Activated CD8-positive, alpha-beta memory T cell treated with anti-CD3 and anti-CD28 coated beads for 24 hours (primary cell): Measurements from ENCODE around the gene ARID3A.
"Not testable (repeated sequence)": the region's sequence is repeated elsewhere in the genome, so short reads cannot be mapped to it uniquely, and the experiment has no call there.

Source experiments
- DNase-seq: peaks from one replicate; pipeline ENCODE4 v3.0.0-alpha.2; 2020

Gene ARID3A, protein sequence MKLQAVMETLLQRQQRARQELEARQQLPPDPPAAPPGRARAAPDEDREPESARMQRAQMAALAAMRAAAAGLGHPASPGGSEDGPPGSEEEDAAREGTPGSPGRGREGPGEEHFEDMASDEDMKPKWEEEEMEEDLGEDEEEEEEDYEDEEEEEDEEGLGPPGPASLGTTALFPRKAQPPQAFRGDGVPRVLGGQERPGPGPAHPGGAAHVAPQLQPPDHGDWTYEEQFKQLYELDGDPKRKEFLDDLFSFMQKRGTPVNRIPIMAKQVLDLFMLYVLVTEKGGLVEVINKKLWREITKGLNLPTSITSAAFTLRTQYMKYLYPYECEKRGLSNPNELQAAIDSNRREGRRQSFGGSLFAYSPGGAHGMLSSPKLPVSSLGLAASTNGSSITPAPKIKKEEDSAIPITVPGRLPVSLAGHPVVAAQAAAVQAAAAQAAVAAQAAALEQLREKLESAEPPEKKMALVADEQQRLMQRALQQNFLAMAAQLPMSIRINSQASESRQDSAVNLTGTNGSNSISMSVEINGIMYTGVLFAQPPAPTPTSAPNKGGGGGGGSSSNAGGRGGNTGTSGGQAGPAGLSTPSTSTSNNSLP

DNA sequence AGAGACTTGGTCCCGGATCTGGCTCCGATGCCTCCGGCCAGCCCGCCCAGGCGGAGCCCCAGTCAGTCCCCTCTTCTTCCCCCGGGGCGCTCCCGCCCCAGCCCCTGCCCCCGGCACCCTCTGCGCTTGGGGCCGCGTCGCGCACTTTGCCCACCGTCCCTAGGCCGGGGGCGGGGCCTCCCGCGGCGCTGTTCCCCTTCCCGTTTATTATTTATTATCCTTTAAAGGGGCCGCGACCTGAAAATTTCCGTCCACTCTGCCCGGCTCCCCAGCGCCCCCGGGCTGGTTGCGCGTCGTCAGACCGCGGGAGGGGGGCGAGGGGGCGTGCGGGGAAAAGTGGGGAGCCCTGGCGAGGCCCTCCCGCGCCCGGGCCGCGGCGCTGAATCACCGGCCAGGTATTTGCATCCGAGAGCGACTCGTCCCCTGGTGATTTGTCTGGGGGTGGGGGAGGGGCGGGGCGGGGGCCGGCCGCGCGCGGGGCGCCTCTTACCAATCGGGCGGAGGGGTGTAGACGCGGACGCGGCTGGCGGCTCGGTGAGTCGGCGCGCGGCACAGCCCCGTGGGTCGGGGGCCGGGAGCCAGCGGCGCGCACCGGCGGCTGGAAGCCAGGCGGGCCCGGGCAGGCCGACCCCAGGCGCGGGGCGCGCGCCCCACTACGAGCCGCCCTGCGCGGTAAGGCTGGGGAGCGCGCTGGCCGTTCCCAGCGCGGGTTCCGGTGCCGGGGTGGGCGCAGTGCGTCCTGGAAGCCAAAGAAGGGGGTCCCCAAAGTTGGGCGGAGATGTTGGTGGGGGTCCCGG is at the start of gene ARID3A:
ARID3A (plus strand) TSS at position 510 of the 797 bp plus-strand sequence. CDS start 3,494 bp downstream, outside the sequence.
- peak; percentile 94 for DNase-seq

DNA sequence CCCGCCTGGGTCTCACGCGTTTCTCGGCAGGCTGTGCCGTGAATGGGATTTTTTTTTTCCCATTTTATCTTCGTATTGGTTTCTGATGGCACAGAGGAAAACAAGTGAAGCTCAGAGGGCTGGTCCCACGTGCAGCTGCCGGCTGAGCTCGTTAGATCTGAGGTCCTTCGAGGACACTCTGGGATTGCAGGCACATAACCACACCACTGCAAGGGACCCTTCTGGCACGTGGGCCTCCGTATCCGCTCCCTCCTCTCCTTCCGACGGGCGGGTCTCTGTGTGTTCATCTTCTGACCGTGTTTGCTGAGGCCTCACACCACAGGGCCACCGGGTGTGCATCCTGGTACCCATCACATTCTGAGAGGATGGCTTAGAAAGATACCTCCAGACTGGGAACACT is 49.7 kb upstream of the ARID3A start:
- DNase-seq, result no peak

DNA sequence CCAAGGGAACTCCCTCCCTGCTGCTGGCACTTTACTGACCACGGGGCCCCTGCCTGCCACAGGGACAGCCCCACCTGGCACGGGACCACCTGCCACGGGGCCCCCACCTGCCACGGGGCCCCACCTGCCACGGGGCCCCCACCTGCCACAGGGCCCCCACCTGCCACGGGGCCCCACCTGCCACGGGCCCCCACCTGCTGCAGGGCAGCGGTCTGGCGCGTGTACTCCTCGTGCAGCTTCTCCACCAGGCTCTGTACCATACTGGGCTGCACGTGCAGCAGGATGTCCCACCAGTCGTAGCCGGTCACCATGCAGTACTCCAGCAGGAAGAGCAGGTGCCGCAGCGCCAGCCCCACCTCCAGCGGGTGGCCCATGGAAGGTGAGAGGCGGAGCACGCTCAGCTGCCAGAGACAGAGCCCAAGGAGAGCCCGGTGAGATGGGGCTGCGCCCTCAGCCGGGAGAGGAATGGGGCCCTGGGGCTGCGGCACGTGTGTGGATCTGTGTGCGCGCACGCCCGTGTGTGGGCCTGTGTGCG is 49.0 kb upstream of the ARID3A start:
- no peak for DNase-seq

DNA sequence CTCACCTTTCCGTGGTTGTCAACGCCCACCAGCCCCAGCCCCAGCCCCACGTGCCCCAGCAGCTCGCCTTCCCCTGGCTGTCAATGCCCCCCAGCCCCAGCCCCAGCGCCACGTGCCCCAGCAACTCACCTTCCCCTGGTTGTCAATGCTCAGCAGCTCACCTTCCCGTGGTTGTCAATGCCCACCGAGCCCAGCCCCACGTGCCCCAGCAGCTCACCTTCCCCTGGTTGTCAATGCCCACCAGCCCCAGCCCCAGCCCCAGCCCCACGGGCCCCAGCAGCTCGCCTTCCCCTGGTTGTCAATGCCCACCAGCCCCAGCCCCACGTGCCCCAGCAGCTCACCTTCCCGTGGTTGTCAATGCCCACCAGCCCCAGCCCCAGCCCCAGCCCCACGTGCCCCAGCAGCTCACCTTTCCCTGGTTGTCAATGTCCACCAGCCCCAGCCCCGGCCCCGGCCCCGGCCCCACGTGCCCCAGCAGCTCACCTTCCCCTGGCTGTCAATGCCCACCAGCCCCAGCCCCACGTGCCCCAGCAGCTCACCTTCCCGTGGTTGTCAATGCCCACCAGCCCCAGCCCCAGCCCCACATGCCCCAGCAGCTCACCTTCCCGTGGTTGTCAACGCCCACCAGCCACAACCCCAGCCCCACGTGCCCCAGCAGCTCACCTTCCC is 47.7 kb upstream of the ARID3A start:
- DNase-seq, result not testable (repeated sequence)

DNA sequence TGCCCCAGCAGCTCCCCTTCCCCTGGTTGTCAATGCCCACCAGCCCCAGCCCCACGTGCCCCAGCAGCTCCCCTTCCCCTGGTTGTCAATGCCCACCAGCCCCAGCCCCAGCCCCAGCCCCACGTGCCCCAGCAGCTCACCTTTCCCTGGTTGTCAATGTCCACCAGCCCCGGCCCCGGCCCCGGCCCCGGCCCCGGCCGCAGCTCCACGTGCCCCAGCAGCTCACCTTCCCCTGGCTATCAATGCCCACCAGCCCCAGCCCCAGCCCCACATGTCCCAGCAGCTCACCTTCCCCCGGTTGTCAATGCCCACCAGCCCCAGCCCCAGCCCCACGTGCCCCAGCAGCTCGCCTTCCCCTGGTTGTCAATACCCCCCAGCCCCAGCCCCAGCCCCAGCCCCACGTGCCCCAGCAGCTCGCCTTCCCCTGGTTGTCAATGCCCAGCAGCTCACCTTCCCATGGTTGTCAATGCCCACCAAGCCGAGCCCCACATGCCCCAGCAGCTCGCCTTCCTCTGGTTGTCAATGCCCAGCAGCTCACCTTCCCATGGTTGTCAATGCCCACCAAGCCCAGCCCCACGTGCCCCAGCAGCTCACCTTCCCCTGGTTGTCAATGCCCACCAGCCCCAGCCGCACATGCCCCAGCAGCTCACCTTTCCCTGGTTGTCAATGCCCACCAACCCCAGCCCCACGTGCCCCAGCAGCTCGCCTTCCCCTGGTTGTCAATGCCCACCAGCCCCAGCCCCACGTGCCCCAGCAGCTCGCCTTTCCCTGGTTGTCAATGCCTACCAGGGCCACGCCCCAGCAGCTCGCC is 46.9 kb upstream of the ARID3A start:
- not testable (repeated sequence) for DNase-seq

DNA sequence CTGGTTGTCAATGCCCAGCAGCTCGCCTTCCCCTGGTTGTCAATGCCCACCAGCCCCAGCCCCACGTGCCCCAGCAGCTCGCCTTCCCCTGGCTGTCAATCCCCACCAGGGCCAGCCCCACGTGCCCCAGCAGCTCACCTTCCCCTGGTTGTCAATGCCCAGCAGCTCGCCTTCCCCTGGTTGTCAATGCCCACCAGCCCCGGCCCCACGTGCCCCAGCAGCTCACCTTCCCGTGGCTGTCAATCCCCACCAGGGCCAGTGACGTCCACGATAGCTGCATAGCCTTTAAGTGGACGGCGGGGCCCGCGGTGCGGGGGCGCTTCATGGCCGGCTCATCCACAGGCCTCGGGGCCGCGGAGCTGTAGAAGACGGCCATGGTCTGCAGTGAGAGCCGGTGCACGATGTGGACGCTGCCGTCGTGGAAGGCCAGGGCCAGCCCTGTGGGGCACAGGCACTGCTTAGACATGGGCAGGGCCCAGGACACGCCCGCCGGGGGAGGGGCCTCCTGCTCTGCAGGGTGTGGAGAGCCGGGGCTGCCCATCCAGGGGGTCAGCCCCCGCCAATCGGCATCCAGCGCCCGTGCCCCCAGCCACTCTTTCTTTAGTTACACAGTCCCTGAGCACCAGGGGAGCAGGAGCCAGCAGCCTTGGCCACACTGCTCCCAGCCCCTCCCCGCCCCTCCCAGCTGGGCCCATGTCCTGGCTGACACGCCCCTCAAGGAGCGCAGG is 46.0 kb upstream of the ARID3A start:
- no peak for DNase-seq

DNA sequence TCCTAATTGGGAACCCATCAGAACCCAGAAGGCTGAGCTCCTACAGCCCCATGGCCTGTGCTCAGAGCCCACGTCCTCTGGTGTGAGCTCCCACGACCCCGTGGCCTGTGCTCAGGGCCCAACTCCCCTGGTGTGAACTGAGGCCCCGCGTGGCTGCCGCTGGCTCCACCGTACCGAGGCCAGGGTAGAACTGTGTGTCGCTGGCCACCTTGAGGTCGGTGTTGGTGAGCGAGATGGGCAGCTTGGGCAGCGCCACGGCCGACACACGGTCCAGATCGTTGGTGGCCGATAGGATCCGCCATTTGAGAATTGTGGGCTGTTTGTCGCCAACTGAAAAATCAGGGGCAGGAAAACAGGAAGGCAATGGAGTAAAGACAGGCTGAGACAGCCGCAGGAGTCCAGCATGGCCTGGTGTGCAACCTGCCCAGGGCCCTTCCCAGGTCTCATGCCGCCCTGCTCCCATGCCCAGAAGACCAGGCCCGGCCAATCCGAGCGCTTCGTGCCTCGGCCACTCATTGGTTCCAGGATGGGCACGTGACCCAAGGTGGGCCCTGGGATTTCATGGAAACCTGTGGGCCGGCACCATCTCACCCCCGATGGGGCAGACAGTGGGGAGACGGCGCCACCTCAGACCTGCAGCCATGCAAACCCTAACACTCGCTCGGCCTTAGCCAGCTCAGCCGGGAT is 44.3 kb upstream of the ARID3A start:
- DNase-seq, result no peak

DNA sequence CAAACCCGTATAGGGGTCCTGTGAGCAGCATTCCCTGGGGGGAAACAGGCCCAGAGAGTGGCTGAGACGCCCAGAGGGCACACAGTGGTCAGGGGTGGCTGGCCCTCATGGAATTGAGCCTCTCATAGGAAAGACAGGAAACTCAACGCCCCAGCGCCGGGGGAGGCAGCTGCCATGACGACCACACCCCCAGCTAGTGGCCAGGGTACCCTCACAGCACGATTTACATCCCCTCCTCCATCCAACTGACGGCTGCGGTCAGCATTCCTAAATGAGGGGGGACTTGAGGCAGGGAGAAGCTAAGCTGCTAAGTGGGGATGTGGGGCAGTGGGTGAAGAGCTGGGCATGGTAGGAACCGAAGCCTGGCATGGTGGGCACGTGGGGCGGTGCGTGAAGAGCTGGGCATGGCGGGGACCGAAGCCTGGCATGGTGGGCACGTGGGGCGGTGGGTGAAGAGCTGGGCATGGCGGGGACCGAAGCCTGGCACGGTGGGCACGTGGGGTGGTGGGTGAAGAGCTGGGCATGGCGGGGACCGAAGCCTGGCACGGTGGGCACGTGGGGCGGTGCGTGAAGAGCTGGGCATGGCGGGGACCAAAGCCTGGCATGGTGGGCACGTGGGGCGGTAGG is 42.9 kb upstream of the ARID3A start:
- DNase-seq, result no peak

DNA sequence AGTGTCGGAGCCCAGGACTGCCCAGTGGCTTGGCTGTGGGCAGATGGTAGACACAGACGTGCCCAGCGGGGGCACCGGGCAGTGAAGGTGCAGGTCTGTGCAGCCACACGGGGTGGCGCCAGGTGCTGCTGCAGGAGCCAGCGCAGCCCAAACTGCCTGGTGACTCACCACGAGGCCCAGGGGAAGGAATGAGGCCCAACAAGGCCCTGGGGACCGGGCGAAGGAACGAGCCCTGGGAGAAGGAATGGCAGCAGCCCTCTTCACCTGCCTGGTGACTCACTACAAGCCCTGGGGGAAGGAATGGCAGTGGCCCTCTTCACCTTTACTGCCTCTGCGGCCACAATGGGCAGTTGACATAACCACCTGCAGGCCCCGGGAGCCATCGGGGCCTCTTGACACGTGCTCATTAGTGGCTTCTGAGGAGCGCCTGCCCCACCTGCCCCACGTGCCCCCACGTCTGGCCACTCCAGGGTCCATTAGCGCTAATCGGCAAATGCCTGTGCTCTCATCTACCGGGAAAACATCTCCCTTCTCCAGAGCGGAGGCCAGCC is 42.1 kb upstream of the ARID3A start:
- no peak for DNase-seq

DNA sequence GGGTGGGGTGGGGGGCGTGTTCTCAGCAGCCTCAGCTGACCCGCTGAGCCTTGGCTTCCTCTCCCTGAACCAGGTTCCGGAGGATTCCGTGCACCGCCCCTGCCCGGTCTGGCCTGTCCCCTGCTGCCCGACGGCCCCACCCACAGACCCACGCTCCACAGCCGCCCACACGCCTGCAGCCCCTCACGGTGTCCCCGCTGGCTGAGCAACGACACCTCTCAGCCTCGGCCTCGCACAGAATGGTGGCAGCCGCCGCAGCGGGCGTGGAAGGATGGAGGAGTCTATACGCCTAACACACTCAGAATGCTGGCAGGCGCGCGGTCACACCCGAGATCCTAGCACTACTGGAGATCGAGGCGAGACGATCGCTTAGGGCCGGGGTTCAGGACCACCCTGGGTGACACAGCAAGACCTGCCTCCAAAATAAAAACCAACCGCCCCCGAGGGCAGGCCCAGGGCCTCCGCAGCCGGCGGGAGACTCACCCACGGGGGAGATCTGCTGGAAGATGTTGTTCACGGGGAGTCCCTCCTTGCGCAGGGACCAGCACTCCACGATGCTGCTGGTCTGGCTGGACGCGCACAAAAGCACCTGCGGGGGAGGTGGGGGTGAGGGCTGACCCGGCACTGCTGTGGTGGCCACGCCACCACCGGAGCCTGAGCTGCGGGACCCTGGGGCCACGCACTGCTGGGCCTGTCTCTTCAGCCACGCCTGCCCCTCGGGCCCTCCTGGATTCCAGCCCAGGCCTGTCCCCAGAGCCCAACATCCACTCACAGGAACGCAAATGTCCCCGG is 41.2 kb upstream of the ARID3A start:
- no peak for DNase-seq

DNA sequence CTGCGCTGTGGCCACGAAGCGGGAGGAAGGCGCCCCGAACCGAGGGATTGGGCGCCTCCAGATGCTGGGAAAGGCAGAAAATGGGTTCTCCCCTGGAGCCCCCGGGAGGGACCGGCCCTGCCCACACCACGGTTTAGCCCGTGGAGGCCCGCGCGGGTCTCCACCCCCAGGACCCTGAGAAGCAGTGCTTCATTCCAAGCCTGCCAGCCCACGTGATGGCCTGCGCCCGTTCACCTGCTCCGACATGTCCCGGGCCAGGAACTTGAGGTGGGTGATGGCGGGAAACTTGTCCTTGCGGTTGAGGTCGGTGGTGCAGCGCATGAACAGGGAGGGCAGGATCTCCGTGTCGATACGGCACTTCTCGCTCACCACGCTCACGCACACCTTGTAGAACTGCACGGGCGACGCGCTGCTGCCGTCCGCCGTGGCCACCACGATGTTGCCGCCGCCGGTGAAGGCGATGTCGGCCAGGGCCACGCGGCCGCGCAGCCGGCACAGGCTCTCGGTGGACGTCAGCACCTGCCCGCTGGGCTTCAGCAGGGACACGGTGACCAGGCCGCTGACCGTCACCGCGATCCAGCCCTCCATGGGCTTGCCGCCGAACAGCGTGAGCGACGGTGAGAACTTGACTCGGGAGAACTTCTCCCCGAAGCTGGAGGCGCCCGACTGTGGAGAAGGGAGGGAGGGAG is 40.2 kb upstream of the ARID3A start:
- no peak for DNase-seq

DNA sequence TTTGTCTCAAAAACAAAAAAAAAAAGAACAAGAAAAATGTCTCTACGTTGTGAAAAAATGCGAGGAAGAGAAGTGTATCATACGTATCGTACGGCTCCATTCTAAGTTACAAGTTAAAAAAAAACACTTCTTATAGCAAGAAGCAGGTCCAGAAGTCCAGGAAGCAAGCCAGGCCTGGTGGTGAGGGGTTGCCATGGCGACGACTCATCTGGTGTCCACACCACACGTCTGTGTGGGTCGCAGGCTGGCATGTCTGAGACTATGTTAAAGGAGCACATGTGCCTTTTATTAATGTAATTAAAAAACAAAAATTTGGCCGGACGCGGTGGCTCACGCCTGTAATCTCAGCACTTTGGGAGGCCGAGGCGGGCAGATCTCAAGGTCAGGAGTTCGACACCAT is 38.8 kb upstream of the ARID3A start:
- DNase-seq, result no peak

DNA sequence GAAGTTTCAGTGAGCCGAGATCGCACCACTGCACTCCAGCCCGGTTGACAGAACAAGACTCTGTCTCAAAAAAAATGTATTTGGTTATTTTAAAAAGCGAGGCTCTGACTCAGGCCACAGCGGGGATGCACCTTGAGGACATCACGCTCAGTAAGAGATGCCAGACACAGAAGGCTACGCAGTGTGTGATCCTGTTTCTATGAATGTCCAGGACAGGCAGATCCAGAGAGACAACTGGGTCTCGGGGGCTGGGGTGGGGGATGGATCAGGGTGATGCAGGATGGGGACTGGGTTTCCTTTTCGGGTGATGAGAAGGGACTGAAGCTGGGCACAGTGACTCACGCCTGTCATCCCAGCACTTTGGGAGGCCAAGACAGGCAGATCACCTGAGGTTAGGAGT is 38.2 kb upstream of the ARID3A start:
- DNase-seq, result no peak

DNA sequence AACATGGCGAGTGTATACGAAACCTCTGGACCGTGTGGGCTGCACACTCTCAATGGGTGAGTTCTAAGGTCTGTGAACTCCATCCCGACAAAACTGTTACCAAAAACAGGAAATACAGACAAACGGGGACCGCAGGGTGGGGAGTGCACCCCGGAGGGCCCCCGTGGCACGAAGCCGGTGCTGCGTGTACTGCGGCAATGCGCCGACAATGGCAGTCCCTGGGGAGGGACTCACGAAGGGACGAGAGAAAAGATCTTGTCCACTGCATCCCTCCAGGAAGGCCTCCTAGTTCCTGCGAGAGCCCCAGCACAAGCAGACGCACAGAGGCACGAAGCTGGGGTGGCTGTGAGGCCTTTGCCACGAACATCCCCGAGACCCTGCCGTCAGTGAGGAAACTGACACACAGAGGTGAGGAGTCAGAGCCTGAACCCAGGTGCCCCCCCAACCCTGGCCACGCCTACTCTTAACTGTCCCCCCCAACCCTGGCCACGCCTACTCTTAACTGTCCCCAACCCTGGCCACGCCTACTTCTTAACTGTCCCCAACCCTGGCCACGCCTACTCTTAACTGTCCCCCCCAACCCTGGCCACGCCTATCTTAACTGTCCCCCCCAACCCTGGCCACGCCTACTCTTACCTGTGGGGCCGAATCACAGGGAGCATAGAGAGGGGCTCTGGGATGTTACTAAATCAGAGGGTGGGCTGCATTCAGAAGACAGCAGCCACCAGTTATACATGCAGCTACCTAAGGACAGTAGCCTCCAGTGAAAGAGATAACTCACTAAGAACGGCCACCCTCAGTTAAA is 37.1 kb upstream of the ARID3A start:
- DNase-seq, result no peak

DNA sequence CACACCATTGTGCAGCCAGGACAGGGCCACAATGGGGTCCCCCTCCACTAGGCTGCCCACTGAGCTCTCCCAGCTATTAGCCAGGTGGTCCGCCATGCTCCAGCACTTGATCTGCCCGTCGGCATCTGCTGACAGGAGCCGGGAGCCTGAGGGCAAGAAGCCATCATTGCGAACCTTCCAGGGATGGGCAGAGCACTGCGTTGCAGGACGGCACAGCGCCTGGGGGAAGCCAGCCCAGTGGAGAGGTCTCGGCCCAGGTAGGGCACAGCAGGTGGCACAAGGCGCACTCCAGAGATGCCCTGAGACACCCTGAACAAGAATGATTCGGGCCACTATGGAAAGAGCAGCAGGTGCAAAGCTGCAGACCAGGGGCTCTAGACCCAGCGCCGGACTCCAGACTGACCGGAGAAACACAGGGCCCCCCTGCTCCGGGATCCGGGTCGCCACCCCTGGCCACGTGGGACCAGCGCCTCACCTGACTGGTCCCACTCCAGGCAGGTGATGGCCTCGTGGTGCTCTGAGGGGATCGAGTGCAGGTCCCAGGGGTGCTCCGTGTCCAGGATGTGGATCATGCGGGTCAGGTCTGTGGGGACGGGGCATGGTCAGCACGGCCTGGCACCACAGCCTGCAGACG is 36.1 kb upstream of the ARID3A start:
- DNase-seq, result no peak

DNA sequence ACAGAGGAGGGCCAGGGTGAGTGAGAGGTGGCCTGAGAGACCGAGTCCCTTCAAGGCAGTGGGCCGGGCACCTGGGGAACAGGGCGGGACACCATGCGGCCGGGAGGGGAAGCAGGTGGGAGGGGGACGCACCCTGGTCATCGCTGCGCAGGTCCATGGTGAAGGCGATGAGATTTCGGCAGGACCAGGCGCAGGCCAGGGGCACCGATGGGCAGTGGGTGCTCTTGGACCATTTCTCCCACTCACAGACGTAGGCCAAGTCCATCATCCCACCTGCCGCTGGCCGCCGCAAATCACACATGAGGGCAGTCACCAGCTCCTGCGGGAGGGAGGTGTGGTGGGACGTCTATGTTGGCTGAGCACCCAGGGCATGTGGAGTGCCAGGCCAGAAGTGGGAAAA is 35.0 kb upstream of the ARID3A start:
- DNase-seq, result no peak
